ENCODE data around the gene TGFBR2. TPM values are rescaled to one million over a fixed set of nuclear protein-coding genes. Genes with fewer than 3 reads are reported as not detected.

Gene TGFBR2
- total RNA-seq, 1 donor from 2014 or later: 221 TPM

DNA sequence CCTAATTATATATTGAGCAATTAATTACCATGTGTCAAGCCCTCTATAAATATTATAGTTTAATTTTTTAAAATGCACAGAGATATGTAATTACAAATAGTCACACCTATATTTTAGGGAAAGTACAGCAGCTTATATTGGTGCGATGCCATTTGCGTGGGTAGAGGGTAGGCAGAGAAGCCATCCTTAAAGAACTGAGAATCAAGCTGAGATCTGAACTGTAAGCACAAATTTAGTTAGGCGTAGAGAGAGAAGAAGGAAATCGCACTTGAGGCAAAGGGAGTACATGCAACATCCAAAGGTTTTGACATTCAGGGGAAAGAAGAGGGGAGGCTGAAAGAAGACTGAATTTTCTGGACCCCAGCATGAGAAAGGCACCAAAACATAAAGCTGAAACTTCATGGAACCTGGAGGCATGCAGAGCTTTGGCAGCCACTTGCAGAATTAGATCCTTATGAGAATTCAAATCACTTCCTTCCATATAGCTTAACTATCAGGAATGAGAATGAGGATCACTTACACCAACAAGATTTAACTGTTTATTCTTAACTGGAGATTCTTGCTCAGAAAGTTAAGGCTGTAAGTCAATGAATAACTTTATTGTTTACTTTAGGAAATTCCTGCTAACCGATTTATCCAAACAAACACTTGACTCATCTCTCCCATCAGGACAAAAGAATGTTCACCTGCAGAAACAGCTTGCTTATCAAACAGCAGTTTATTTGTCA lies 114.3 kb downstream of the TGFBR2 start:
- ATAC-seq: no peak
- intact Hi-C loops (cut with DNase I): no loop called here
- DNase-seq (ENCODE audit: low spot score): no peak

DNA sequence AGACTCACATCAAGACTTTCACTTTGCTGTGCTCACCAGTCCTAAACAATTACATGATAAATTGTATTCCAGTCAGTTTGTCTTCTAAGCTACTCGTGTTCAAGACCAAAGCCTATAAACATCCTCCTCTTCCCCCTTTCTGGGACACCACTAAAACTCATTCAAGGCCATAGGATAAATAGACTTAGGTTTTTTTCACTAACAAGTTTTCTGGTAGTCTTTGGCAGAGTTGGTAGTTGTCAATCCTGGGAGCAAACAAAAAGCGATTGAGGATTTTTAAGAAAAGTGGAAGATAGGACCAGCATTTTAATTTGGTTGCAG lies 114.9 kb downstream of the TGFBR2 start:
- intact Hi-C loops (cut with DNase I): no loop called here
- ATAC-seq: no peak
- DNase-seq (ENCODE audit: low spot score): no peak

DNA sequence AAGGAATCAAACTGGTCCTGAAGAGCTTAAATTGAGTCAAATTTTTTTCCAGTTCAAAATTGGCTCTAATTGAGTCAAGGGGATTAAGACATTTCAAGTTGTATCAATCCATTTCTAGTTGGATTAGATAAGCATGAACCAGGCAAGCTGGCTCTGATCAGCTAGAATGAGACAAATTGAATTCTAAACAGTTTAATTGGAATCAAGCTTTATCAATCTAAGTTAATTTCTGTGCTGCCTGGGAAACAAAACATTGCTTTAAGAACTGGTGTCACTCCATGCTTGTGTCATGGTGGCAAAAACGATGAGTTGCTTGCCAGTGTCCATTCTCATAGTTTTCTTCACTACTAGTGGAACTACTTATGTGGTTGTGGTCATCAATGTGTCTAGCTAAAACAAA lies 116.8 kb downstream of the TGFBR2 start:
- no peak for ATAC-seq
- DNase-seq (ENCODE audit: low spot score): no peak
- intact Hi-C loops (cut with DNase I): no loop called here

DNA sequence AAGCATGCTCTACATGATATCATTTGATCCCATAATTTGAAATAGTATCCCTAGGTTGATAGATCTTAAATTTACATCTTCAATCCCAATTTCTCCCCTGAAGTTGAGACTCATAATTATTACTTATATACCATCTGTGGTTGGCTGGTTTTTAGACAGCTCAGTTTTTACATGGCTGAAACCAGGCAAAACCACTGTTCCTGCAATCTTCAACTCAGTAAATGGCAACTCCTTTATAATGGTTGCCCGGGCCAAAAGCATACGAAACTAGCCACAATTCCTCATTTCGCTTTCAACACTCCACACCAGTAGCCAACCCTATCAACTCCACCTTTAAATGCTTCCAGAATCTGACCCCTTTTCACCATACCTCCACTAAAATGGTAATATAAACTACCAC lies 118.5 kb downstream of the TGFBR2 start:
- DNase-seq (ENCODE audit: low spot score): no peak
- intact Hi-C loops (cut with DNase I): no loop called here
- ATAC-seq: no peak

DNA sequence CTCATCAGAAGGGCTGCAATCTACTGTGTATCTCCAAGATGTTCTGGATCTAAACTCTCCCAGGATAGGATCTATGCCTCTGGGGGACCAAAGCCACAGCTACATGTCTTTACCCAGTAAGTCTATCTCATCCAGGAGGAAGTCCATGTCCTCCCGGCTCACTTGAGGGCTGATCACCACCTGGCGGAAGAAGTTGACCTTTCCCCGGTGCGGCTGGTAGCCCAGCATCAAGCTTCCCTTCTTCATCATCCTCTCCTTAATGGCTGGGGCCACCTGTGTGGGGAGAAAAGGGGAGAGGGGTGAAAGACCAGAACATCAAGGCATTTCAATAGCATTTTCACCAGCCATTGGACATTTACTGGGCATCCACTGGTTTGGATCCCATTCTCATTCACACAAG lies 121.7 kb downstream of the TGFBR2 start:
- DNase-seq (ENCODE audit: low spot score) (no peak), ATAC-seq (no peak)
- intact Hi-C loops (cut with DNase I): no loop called here

DNA sequence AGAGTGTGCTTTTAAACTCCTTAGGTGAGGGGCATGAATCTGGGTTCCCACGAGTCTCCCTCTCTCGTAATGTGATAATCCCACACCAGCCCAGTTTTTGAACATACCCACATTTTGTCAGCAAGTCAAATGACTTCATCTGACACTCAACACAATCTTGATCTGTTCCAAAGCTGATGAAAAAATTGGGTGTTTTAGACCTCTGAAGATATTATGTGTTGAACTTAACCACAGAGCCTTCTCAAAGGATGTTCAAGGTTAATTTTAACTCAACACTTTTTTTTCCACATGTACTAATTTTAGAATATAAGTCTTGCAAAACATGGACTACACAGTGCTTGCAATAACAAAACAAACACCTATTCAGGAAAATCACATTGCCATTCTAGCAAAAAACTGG lies 123.1 kb downstream of the TGFBR2 start:
- intact Hi-C loops (cut with DNase I): no loop called here
- ATAC-seq (no peak), DNase-seq (ENCODE audit: low spot score) (no peak)

DNA sequence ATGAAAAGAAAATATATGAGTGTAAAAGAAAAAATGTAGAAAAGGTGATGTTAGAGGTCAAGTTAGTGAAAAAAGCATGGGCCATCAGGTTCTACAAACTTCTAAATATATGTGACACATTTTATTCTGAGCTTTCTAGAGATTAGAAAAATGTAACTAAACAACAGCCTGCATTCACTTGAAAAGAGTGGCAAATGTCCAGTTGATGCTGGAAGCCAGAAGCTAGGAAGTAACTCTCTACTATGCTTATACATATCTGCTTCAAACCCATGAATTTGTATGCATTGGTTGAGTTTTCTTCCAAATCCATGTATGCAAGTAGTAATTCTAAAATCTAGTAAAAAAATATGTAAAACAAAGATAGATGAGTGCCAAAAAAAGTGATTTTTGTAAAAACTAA lies 123.5 kb downstream of the TGFBR2 start:
- DNase-seq (ENCODE audit: low spot score) (no peak), ATAC-seq (no peak)
- intact Hi-C loops (cut with DNase I): no loop called here

DNA sequence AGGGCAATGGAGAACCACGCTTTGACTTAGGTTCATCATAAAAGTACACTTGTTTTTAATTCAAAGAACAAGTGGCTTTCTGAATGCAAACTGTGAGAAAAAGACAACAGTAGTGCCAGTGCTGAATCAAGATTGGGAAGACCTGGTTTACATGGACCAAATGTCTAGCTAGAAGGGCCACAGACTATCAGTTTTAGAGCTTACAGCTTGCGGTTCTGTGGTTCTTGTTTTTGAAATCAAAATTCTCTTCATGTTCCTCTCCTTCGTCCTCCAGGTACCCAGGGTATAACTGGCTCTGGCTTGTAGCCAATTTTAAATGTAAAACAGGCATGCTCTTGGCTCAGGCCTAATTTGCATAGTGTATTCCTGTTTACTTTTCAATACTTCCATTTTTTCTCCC lies 124.6 kb downstream of the TGFBR2 start:
- no peak for DNase-seq (ENCODE audit: low spot score)
- ATAC-seq: no peak
- intact Hi-C loops (cut with DNase I): no loop called here

DNA sequence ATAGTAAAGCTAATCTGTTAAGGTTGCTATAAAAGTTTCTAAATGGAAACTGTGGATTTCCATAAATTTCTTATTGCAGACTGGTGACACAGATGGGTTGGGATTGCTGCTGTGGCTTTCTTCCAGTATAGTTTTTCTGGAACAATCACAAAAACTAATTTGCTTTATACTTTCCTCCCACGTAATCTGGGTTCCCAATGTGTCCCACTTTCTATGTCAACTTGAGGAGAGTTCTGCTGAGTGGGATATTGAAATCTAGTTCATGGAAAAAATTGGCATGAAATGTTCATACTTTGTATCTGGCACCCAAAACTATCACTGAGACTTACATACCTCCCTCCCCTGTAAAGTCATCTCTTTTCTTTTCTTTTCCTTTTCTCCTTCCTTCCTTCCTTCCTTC lies 126.8 kb downstream of the TGFBR2 start:
- ATAC-seq: no peak
- intact Hi-C loops (cut with DNase I): no loop called here
- DNase-seq (ENCODE audit: low spot score): no peak

DNA sequence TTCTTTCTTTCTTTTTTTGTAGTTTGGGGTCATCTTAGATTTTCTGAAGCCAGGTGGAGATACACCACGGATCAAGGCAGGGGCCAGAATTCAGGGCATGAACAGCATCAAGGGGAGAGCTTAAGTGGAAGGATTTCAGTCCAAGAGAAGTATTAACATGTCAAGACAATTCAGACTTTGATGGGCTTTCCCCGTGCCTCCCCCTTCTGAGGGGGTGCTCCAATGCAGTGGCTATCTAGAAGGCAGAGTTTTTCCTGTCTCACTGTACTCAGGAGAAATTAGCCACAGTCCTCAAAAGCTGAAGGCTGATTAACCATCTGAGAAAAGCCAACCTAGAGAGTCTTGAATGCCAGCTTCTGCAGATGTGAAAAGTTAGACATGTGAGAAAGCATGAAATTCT lies 127.3 kb downstream of the TGFBR2 start:
- intact Hi-C loops (cut with DNase I): no loop called here
- DNase-seq (ENCODE audit: low spot score) (no peak), ATAC-seq (no peak)

DNA sequence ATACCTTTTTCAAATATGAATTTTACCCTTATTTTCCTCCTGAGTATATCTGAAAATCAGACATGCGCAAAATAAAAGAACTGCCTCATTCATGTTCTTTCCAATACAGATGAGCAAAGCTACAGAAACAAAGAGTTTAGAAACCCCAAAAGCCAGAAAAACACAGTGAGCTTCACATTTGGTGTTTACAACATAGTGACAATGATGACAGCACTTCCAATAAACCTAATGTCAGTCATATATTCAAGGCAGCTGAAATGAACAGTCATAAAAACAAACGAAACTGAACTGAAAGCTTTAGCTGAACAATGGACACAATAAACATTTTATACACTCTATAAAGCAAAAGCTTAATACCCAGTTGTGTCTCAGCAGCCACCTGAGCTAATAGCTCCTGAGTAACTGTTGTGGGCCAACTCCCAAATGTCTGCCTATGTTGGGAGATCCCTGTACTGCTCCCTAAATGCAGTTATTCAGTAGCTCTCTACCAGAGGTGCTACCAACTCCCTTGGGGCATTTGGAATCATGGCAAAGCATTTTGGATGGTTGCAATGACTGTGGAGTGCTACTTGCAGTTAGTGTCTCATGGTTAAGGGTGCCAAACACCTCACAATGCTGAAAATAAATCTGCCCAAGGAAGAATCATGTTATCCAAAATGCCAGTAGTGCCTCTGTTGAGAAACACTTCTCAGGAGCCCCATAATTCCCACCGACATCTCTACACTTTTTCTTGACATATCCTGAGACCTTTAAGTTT lies 131.5 kb downstream of the TGFBR2 start:
- ATAC-seq: no peak
- DNase-seq (ENCODE audit: low spot score): no peak
- intact Hi-C loops (cut with DNase I): no loop called here

DNA sequence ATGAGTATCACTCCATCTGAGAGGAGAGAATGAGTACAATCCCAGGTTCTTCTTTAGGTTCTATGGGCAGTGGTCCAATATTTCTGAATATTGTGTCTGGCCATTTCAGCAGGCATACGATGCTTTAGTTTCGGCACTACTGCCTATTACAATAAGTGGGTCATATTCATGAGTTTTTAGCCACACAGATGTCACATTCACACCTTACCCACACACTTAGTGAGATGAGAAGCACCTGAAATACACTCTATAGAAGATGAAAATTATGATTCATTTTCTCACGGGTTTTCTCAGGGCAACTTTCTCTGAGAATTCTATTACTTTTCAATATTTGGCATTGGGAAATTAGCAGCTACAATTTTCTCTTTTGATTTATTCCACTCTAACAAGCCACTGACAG lies 132.2 kb downstream of the TGFBR2 start:
- intact Hi-C loops (cut with DNase I): no loop called here
- DNase-seq (ENCODE audit: low spot score): no peak
- no peak for ATAC-seq

DNA sequence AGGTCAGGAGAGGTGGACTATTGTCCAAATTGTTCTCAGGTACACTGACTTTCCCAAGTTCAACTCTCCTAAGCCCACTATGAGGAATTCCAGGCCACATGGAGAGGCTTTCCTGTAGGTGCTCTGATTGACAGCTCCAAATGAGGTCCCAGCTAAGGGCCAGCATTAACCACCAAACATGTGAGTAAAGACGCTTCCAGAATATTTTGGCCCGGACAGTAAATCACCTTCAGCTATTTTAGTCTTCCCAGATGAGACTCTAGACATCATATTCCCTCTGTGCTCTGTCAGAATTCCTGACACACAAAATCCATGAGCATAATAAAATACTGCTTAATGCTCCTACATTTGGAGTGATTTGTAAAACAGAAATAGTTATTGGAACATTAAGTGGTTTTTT lies 135.5 kb downstream of the TGFBR2 start:
- intact Hi-C loops (cut with DNase I): no loop called here
- no peak for DNase-seq (ENCODE audit: low spot score)
- no peak for ATAC-seq

DNA sequence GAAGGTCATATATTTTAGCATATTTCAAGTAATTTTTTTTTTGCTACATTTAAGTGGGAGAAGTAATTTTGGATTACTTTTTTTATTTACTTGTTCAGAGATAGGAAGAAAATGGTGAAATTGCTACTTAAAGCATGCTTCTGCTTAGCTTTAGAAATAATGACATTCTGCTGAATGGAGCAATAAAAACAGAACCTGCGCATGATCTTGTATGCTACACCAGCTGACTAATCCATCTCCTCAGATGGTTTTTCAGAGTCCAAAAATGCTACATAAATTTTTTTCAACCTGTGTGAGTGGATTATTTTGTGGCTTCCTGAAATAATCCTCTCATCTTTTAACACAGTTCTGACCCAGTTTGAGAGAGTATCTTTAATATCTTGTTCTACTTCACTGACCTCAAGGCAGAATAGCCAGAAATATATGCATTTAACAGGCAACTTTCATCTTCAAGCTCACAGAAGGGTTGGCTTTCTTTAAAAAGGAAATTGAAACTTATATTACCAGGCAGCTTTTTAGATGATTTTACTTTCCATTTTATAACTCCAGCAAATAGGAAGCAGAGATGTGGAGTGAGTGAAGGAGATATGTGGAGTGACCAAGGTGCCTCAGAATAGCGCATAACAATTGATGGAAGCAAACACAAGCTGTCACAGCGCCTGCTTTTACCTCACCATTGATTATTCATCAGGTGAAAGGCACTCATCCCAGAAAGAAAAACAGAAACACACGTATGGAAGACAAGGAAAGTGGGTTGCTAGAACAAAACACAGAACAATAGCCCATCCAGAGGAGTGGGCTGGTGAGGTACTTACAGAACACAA lies 136.6 kb downstream of the TGFBR2 start:
- intact Hi-C loops (cut with DNase I): no loop called here
- ATAC-seq (no peak), DNase-seq (ENCODE audit: low spot score) (no peak)
